GM12878 (cell line): ENCODE results near the gene CCDC201.

ENCODE experiments used
- ATF3 ChIP-seq: IDR thresholded peaks from 2 replicates; pipeline ENCODE4 v1.6.1; 2011; ENCODE audit warnings: low read depth, mild to moderate bottlenecking, low read length, moderate library complexity, borderline replicate concordance; ENCODE audit errors: extremely low read depth
- CREB1 ChIP-seq: IDR thresholded peaks from 2 replicates; pipeline ENCODE4 v1.6.1; 2012; ENCODE audit warnings: low read depth, mild to moderate bottlenecking, inconsistent platforms
- CTCF ChIP-seq, 3 experiments: IDR thresholded peaks in 2 of 3; conservative IDR thresholded peaks in 1 of 3; 2 replicates each; pipeline ENCODE4 v1.5.1; 2011; ENCODE audit warnings: low read depth in 3 of 3, low read length in 3 of 3, mild to moderate bottlenecking in 3 of 3, control low read depth in 2 of 3, moderate library complexity in 2 of 3, inconsistent platforms in 1 of 3, mixed read lengths in 1 of 3; ENCODE audit not compliant: control insufficient read depth in 2 of 3, insufficient read depth in 1 of 3; ENCODE audit errors: extremely low read depth in 1 of 3
- KAT2A ChIP-seq: conservative IDR thresholded peaks from 2 replicates; pipeline ENCODE4 v1.6.1; 2011; ENCODE audit warnings: low read depth, low read length; ENCODE audit not compliant: control insufficient read depth
- KDM1A ChIP-seq: fragments of 200-600 bp; sonication (generic); IDR thresholded peaks from 2 replicates; pipeline ENCODE4 v1.6.1; 2016; ENCODE audit warnings: borderline replicate concordance
- MAX ChIP-seq: IDR thresholded peaks from 2 replicates; pipeline ENCODE4 v1.6.1; 2012; ENCODE audit warnings: low read depth, low read length, improper control_type of control experiment
- MYC ChIP-seq: IDR thresholded peaks from 2 replicates; pipeline ENCODE4 v1.6.1; 2011; ENCODE audit warnings: mild to moderate bottlenecking, low read length, moderate library complexity, inconsistent platforms; ENCODE audit not compliant: insufficient read depth, insufficient replicate concordance, insufficient read length, severe bottlenecking
- NRF1 ChIP-seq: conservative IDR thresholded peaks from 2 replicates; pipeline ENCODE4 v1.6.1; 2011; ENCODE audit warnings: mild to moderate bottlenecking, low read depth, low read length, improper control_type of control experiment
- RAD21 ChIP-seq: IDR thresholded peaks from 2 replicates; pipeline ENCODE4 v1.6.1; 2011; ENCODE audit warnings: mild to moderate bottlenecking, low read depth, low read length, moderate library complexity; ENCODE audit not compliant: insufficient read depth
- SP1 ChIP-seq: IDR thresholded peaks from one replicate; pipeline ENCODE4 v1.6.1; 2011; ENCODE audit warnings: low read depth, low read length
- ZSCAN29 ChIP-seq: fragments of 450-650 bp; IDR thresholded peaks from 2 replicates; pipeline ENCODE4 v1.6.1; 2017; ENCODE audit warnings: mild to moderate bottlenecking, moderate library complexity

GRCh38 chr7:45893374-45893995, 20.6 kb upstream of the CCDC201 start:
- TF ChIP-seq MAX (no peak), CTCF (IDR thresholded peaks at IDR 0.05 in 2 of 3, conservative IDR thresholded peaks at IDR 0.05 in 1 of 3; ENCODE audit: control insufficient read depth in 2 of 3, extremely low read depth in 1 of 3, insufficient read depth in 1 of 3, low read depth in 3 of 3, low read length in 3 of 3) (no peak), KDM1A (no peak), SP1 (no peak), RAD21 (no peak), CREB1 (no peak), MYC (no peak), KAT2A (no peak), ATF3 (no peak), NRF1 (no peak), ZSCAN29 (no peak)
